CD4-positive, alpha-beta T cell treated with Interleukin-17A for 1 hour (primary cell): Measurements from ENCODE around the gene HBS1L.

ENCODE experiments used
- DNase-seq: peaks from one replicate; pipeline ENCODE4 v3.0.0-alpha.2; 2020

The HBS1L gene

GRCh38 chr6:135033238-135033637, 21.4 kb downstream of the HBS1L start:
- no peak for DNase-seq

DNA sequence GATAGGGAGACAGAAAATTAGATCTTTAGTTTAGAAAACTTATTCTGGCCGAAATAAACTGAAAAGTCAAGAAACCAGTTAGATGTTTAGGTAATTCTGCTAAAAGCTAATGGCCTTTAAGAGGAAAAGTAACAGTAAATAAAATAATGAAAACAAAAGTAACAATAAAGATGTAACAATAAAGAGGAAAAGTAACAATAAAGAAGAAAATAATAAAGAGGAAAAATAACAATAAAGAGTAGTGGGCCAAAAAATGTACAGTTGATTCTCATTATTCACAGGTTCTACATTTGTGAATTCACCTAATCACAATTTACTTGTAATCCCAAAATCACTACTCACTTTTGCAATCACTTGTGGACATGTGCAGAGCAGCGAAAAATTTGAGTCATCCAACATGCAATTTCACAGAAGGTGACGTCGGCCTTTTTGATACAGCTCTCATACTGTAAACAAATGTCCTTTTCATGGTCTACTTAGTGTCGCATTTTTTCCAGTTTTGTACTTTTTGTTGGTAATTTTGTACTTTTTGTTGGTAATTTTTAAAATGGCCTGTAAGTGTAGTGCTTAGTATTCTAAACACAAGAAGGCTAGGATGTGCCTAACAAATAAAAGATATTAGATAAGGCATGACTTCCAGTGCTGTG, 24.0 kb downstream of the HBS1L start:
- no peak for DNase-seq

- DNase-seq: peak; percentile 55
These were observed 24.6 kb downstream of the HBS1L start for GRCh38 chr6:135030056-135030473.

DNA sequence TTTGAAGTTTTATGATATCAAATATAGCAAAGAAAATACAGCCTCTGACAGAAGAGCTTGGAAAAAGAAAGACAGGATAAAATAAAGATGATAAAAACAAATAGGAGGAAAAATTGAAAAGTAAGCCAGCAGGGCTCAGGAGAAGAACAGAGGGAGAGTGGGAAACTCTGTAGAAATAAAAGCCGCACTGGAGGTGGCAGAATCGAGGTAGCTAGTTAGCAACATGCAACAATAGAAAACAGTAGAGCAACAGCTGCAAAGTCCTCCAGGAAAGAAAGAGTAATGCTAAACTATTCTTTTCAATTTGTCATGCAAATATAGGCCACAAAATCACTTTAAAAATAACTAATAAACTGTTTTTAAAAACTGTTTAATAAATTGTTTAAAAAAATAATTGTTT, 28.8 kb downstream of the HBS1L start:
- no peak for DNase-seq

- no peak for DNase-seq
These were observed 29.4 kb downstream of the HBS1L start for GRCh38 chr6:135025175-135025574.

GRCh38 chr6:135022050-135022697, 32.4 kb downstream of the HBS1L start:
- DNase-seq: no peak

- no peak for DNase-seq
These were observed 33.1 kb downstream of the HBS1L start for GRCh38 chr6:135021310-135022049.

- no peak for DNase-seq
These were observed 35.7 kb downstream of the HBS1L start for GRCh38 chr6:135018941-135019340.

DNA sequence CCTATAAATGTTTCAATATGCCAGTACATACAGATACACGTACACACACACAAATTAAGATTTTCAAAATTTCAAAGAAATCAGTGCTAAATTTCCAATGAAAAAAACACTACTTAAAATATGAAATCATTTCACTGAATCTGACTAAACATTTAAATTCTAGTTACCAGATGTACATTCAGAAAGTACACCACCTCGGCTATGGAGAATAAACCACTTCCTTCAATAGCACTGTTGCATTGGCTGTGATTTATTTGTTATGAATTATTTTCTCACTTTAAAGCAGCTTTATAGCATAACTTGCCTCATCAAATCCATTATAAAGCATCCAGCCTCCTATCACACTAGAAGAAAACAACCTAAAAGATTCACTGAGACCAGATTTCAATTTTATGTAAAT, 36.6 kb downstream of the HBS1L start:
- DNase-seq: no peak

GRCh38 chr6:135014353-135014832, 40.2 kb downstream of the HBS1L start:
- peak; percentile 60 for DNase-seq

GRCh38 chr6:135013211-135013610, 41.4 kb downstream of the HBS1L start:
- no peak for DNase-seq

DNA sequence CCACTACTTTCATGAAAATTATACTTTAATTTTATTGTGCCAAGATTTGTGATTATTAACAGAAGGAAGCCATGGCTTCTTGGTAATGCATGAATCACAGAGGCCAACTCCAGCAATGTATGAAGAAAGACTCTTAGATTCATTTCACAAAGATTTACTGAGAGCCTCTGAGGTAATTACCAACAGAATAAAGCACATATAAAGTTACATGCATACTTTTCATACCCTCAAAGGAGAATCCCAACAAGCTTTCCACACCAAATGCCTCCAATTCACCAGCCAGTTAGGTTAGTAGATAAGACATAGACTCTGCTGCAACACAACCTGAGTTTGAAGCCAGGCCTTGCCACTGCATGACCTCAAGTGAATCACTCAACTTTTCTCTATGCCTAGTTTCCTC, 41.9 kb downstream of the HBS1L start:
- DNase-seq: no peak

- no peak for DNase-seq
These were observed 42.3 kb downstream of the HBS1L start for GRCh38 chr6:135012349-135012748.

DNA sequence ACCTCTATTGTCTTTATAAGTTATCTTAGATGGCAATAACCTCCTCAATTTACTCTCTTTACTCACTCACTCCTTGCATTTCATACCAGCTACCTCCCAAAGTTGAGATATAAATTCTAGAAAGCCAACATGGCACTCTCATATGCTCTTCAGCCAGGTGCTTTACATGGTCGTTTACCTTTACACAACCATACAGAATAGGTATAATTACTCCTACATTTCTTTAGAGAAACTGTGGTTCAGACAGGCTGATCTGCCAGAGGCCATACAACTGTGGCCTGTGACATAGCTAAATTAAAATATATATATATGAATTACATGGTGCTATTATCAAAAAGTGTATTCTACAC, 45.7 kb downstream of the HBS1L start:
- DNase-seq: no peak

DNA sequence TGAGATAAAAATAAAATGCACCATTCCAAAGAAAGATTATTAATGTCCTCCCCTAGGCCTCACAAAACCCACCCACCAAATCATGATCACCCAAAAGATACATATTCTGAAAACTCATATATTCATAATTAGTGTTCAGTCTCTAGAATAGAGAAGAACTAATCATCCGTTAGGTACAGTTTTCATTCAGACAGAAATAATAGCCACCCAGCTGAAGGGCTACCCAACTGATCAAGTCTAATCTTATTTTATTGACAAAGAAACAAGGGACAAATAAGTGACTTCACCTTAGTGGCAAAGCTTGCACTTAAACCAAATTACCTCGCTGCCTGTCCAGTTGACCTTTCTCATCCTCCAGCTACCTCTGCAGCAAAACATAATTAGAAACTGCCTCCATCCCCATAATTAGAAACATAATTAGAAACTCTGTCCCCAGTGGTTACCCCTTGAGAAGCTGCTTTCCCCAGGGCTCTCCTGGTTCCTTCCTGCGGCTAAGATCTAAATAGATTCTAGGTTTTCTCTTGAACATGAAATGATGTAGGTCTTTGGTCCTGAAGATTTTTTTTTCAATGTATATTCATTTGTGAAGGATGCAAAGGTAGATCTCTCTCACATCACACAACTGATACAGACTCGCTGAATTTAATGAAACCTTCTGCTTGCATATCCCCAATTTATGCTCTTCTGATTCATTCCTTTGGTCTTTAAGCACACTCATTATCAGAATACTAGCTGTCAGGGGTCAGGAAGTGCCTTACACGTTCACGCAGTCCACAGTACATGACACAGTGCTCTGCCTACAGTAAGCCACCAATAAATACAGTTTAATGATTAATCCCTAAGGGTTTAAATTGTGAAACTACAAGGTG, 46.3 kb downstream of the HBS1L start:
- no peak for DNase-seq

GRCh38 chr6:135006386-135006914, 48.2 kb downstream of the HBS1L start:
- no peak for DNase-seq

GRCh38 chr6:135004399-135004798, 50.2 kb downstream of the HBS1L start:
- no peak for DNase-seq

- DNase-seq: no peak
These were observed 51.5 kb downstream of the HBS1L start for GRCh38 chr6:135002974-135003703.

GRCh38 chr6:135002229-135002844, 52.3 kb downstream of the HBS1L start:
- peak; percentile 43 for DNase-seq

DNA sequence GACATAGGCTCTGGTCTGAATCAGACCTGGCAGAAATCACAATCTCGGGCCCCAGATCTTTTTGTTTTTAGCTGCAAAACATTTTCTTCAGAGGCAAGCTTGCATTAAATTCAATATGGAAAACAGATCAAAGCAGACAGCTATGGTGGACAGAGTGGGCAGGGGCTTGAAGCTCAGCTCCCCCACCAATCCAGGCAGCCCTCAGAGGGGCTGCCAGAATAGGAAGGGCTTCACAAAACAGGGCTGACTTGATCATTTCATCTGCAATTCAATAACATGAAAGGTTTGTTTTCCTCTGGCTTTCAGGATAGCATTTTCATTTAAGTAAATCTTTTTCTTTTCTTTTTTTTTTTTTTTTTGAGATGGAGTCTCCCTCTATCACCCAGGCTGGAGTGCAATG, 55.5 kb downstream of the HBS1L start:
- no peak for DNase-seq

GRCh38 chr6:134997133-134997995, 57.3 kb downstream of the HBS1L start:
- no peak for DNase-seq
